HL-60 (cell line): ENCODE measurements around the gene EEF2K.

Experiments
- GABPA ChIP-seq: IDR thresholded peaks from 2 replicates; pipeline ENCODE4 v1.6.1; 2012; ENCODE audit warnings: low read depth
- POLR2AphosphoS5 ChIP-seq: IDR thresholded peaks from 2 replicates; pipeline ENCODE4 v1.6.1; 2012; ENCODE audit warnings: low read depth
- SPI1 ChIP-seq: IDR thresholded peaks from 2 replicates; pipeline ENCODE4 v1.6.1; 2012; ENCODE audit warnings: low read depth, mild to moderate bottlenecking, borderline replicate concordance
- TF ChIP-seq, protein P1 (sequence below): IDR thresholded peaks from one replicate; pipeline ENCODE4 v1.5.1; 2011; ENCODE audit warnings: low read length, control low read depth, inconsistent platforms; ENCODE audit not compliant: insufficient read depth
- TF ChIP-seq, protein P2 (sequence below): IDR thresholded peaks from 2 replicates; pipeline ENCODE4 v1.6.1; 2012; ENCODE audit warnings: low read depth; ENCODE audit not compliant: insufficient replicate concordance

DNA sequence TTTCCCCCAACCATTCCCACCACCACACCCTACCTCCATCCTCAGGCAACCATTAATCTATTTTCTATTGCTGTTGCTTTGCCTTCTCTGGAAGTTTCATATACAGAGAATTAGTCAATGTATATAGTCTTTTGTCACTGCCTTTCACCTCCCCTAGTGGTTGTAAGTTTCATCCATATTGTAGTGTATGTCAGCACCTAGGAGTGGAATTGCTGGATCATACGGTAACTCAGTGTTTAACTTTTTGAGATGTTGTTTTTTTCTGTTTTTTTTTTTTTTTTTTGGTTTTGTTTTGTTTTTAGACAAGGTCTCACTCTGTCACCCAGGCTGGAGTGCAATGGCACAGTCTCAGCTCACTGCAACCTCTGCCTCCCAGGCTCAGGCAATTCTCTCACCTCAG, 16.9 kb downstream of the EEF2K start:
- TF ChIP-seq, protein P1, sequence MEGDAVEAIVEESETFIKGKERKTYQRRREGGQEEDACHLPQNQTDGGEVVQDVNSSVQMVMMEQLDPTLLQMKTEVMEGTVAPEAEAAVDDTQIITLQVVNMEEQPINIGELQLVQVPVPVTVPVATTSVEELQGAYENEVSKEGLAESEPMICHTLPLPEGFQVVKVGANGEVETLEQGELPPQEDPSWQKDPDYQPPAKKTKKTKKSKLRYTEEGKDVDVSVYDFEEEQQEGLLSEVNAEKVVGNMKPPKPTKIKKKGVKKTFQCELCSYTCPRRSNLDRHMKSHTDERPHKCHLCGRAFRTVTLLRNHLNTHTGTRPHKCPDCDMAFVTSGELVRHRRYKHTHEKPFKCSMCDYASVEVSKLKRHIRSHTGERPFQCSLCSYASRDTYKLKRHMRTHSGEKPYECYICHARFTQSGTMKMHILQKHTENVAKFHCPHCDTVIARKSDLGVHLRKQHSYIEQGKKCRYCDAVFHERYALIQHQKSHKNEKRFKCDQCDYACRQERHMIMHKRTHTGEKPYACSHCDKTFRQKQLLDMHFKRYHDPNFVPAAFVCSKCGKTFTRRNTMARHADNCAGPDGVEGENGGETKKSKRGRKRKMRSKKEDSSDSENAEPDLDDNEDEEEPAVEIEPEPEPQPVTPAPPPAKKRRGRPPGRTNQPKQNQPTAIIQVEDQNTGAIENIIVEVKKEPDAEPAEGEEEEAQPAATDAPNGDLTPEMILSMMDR: no peak
- TF ChIP-seq, protein P2, sequence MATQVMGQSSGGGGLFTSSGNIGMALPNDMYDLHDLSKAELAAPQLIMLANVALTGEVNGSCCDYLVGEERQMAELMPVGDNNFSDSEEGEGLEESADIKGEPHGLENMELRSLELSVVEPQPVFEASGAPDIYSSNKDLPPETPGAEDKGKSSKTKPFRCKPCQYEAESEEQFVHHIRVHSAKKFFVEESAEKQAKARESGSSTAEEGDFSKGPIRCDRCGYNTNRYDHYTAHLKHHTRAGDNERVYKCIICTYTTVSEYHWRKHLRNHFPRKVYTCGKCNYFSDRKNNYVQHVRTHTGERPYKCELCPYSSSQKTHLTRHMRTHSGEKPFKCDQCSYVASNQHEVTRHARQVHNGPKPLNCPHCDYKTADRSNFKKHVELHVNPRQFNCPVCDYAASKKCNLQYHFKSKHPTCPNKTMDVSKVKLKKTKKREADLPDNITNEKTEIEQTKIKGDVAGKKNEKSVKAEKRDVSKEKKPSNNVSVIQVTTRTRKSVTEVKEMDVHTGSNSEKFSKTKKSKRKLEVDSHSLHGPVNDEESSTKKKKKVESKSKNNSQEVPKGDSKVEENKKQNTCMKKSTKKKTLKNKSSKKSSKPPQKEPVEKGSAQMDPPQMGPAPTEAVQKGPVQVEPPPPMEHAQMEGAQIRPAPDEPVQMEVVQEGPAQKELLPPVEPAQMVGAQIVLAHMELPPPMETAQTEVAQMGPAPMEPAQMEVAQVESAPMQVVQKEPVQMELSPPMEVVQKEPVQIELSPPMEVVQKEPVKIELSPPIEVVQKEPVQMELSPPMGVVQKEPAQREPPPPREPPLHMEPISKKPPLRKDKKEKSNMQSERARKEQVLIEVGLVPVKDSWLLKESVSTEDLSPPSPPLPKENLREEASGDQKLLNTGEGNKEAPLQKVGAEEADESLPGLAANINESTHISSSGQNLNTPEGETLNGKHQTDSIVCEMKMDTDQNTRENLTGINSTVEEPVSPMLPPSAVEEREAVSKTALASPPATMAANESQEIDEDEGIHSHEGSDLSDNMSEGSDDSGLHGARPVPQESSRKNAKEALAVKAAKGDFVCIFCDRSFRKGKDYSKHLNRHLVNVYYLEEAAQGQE: no peak
- TF ChIP-seq POLR2AphosphoS5: no peak
- TF ChIP-seq GABPA: no peak
- TF ChIP-seq SPI1: no peak
